Sigmoid colon (tissue), 4 donors: ENCODE measurements around the gene TKFC.

Experiments used
- POLR2A ChIP-seq, 2 donors: fragments of 450-650 bp; IDR thresholded peaks; one replicate each; pipeline ENCODE4 v1.6.1; 2016; ENCODE audit warnings: antibody characterized with exemption in 2 of 2, mild to moderate bottlenecking in 2 of 2, moderate library complexity in 2 of 2
- POLR2AphosphoS5 ChIP-seq, 4 donors: sonication (generic); formaldehyde crosslinking; IDR thresholded peaks; one replicate each; pipeline ENCODE4 v1.6.1; 2017; ENCODE audit warnings: antibody characterized with exemption in 4 of 4
- TF ChIP-seq, protein P1 (sequence below), 4 experiments: fragments of 450-650 bp in 3 of 4; fragments of 200-600 bp in 1 of 4; IDR thresholded peaks; one replicate each; pipeline ENCODE4 v1.5.1; 2016 to 2019; ENCODE audit warnings: antibody characterized with exemption in 4 of 4, mild to moderate bottlenecking in 3 of 4, moderate library complexity in 2 of 4

DNA sequence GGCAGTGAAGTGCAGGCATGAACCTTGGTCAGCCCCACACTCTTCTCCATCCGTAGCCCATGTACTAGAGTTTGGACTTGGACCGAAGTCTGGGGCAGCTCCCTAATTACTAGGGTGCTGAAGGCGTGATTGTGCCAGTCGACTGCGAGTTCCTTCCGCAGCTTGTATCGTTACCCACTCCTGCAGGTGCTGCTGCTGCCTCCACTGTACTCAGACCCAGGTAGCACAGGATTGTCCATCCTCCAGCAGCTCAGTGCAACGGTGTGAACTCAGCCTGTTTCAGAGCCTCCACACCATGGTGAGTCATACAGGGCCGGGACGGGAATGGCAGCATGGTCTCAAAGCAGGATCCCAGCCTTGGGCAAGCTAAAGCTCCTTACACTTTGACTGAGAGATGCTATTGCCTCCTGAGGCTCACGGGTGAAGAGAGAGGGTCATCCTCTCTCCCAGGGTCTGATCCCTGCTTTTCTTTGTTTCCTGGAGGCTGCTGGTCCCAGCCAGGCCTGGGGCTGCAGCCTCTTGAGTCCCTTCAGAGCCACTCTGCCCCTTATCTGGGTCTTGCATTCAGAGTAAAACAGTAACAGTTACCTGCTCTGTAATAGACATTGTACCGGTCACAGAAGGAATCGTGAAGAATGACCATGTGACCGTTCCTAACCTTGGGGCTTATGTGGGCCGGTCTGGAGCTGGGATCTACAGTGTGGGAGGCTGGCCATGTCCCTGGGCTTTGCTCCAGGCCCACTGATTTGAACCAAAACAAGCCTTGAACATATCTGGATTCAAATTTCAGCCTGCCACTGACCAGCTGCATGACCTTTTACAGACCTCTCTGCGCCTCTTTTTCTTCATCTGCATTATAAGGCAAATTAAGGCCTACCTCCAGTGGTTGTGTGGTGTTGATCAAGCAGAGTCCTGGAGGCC is 1.7 kb downstream of the TKFC start:
- TF ChIP-seq, protein P1, sequence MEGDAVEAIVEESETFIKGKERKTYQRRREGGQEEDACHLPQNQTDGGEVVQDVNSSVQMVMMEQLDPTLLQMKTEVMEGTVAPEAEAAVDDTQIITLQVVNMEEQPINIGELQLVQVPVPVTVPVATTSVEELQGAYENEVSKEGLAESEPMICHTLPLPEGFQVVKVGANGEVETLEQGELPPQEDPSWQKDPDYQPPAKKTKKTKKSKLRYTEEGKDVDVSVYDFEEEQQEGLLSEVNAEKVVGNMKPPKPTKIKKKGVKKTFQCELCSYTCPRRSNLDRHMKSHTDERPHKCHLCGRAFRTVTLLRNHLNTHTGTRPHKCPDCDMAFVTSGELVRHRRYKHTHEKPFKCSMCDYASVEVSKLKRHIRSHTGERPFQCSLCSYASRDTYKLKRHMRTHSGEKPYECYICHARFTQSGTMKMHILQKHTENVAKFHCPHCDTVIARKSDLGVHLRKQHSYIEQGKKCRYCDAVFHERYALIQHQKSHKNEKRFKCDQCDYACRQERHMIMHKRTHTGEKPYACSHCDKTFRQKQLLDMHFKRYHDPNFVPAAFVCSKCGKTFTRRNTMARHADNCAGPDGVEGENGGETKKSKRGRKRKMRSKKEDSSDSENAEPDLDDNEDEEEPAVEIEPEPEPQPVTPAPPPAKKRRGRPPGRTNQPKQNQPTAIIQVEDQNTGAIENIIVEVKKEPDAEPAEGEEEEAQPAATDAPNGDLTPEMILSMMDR (IDR thresholded peaks at IDR 0.05), result no peak
- TF ChIP-seq POLR2A (IDR thresholded peaks at IDR 0.05) (no peak), POLR2AphosphoS5 (IDR thresholded peaks at IDR 0.05) (no peak)
